HEK293 (cell line): ENCODE results near the gene CLTCL1.

ENCODE experiments used
- CTCF ChIA-PET: fragments of 350-600 bp; formaldehyde crosslinking; extraction: SDS; loops from one replicate; lab custom pipeline; 2021; ENCODE audit warnings: antibody characterized with exemption; lab: Yijun Ruan, JAX
- POLR2A ChIA-PET: fragments of 300-600 bp; formaldehyde crosslinking; extraction: SDS; loops from one replicate; lab custom pipeline; 2020; ENCODE audit warnings: antibody characterized with exemption, inconsistent platforms; lab: Yijun Ruan, JAX
- H3K27ac ChIP-seq: fragments of 200-500 bp; sonication (Bioruptor generic); 2 replicates; pipeline ENCODE4 v1.5.1; 2014; ENCODE audit warnings: low read depth, low read length, control low read depth, inconsistent platforms; ENCODE audit errors: extremely low read depth
- H3K36me3 ChIP-seq, 2 experiments: fragments of 200-500 bp in 1 of 2; sonication (Bioruptor generic) in 1 of 2; 1 replicate in 1 of 2; 2 replicates in 1 of 2; pipeline ENCODE4 v1.5.1; 2014 to 2017; ENCODE audit warnings: inconsistent platforms in 2 of 2, low read length in 2 of 2; ENCODE audit not compliant: control insufficient read depth in 2 of 2, insufficient read depth in 1 of 2
- H3K4me1 ChIP-seq: fragments of 200-500 bp; sonication (Bioruptor generic); 2 replicates; pipeline ENCODE4 v1.5.1; 2014; ENCODE audit warnings: mild to moderate bottlenecking, low read length, inconsistent platforms; ENCODE audit not compliant: control insufficient read depth, insufficient read depth
- H3K4me3 ChIP-seq: 2 replicates; pipeline ENCODE4 v1.5.1; 2011; ENCODE audit warnings: low read depth, mild to moderate bottlenecking, control low read depth, low read length, moderate library complexity
- H3K9me3 ChIP-seq: fragments of 200-500 bp; sonication (Bioruptor generic); 2 replicates; pipeline ENCODE4 v1.5.1; 2014; ENCODE audit warnings: low read depth, low read length, inconsistent platforms; ENCODE audit not compliant: control insufficient read depth, insufficient read depth
- EGR2 ChIP-seq: fragments of 450-650 bp; formaldehyde crosslinking; IDR thresholded peaks from 2 replicates; pipeline ENCODE4 v1.5.1; 2016; ENCODE audit warnings: low read depth, missing biosample characterization, missing genetic modification characterization
- GLIS1 ChIP-seq: fragments of 450-650 bp; formaldehyde crosslinking; IDR thresholded peaks from 2 replicates; pipeline ENCODE4 v1.5.1; 2016; ENCODE audit warnings: missing biosample characterization, missing genetic modification characterization
- KLF9 ChIP-seq: fragments of 450-650 bp; formaldehyde crosslinking; IDR thresholded peaks from 2 replicates; pipeline ENCODE4 v1.5.1; 2016; ENCODE audit warnings: missing biosample characterization, missing genetic modification characterization, low read depth
- MYNN ChIP-seq: fragments of 450-650 bp; formaldehyde crosslinking; IDR thresholded peaks from 2 replicates; pipeline ENCODE4 v1.5.1; 2016; ENCODE audit warnings: missing biosample characterization, missing genetic modification characterization, borderline replicate concordance
- OVOL3 ChIP-seq: fragments of 450-650 bp; formaldehyde crosslinking; IDR thresholded peaks from 2 replicates; pipeline ENCODE4 v1.5.1; 2016; ENCODE audit warnings: missing biosample characterization, missing genetic modification characterization
- ZBTB10 ChIP-seq: fragments of 450-650 bp; formaldehyde crosslinking; IDR thresholded peaks from 2 replicates; pipeline ENCODE4 v1.5.1; 2016; ENCODE audit warnings: missing biosample characterization, missing genetic modification characterization
- ZBTB17 ChIP-seq: fragments of 450-650 bp; formaldehyde crosslinking; IDR thresholded peaks from 2 replicates; pipeline ENCODE4 v1.5.1; 2016; ENCODE audit warnings: missing biosample characterization, missing genetic modification characterization
- ZBTB20 ChIP-seq: fragments of 450-650 bp; formaldehyde crosslinking; IDR thresholded peaks from 2 replicates; pipeline ENCODE4 v1.5.1; 2016; ENCODE audit warnings: missing biosample characterization, missing genetic modification characterization
- ZBTB48 ChIP-seq: fragments of 450-650 bp; formaldehyde crosslinking; IDR thresholded peaks from 2 replicates; pipeline ENCODE4 v1.5.1; 2016; ENCODE audit warnings: missing biosample characterization, missing genetic modification characterization
- ZBTB7A ChIP-seq: fragments of 450-650 bp; formaldehyde crosslinking; IDR thresholded peaks from 2 replicates; pipeline ENCODE4 v1.5.1; 2016; ENCODE audit warnings: low read depth, missing biosample characterization, missing genetic modification characterization
- ZBTB8A ChIP-seq: fragments of 450-650 bp; formaldehyde crosslinking; IDR thresholded peaks from 2 replicates; pipeline ENCODE4 v1.5.1; 2016; ENCODE audit warnings: missing biosample characterization, missing genetic modification characterization
- ZIC2 ChIP-seq: fragments of 450-650 bp; formaldehyde crosslinking; IDR thresholded peaks from 2 replicates; pipeline ENCODE4 v1.5.1; 2016; ENCODE audit warnings: missing biosample characterization, missing genetic modification characterization
- ZNF132 ChIP-seq: fragments of 450-650 bp; formaldehyde crosslinking; IDR thresholded peaks from 2 replicates; pipeline ENCODE4 v1.5.1; 2017; ENCODE audit warnings: missing biosample characterization, missing genetic modification characterization, borderline replicate concordance
- ZNF23 ChIP-seq: fragments of 450-650 bp; formaldehyde crosslinking; IDR thresholded peaks from 2 replicates; pipeline ENCODE4 v1.5.1; 2016; ENCODE audit warnings: missing biosample characterization, missing genetic modification characterization, borderline replicate concordance
- ZNF335 ChIP-seq: fragments of 450-650 bp; formaldehyde crosslinking; conservative IDR thresholded peaks from 2 replicates; pipeline ENCODE4 v1.5.1; 2016; ENCODE audit warnings: missing biosample characterization, missing genetic modification characterization
- ZNF426 ChIP-seq: fragments of 450-650 bp; formaldehyde crosslinking; IDR thresholded peaks from 2 replicates; pipeline ENCODE4 v1.5.1; 2017; ENCODE audit warnings: missing biosample characterization, missing genetic modification characterization, mild to moderate bottlenecking, inconsistent platforms, moderate library complexity
- ZNF433 ChIP-seq: fragments of 450-650 bp; formaldehyde crosslinking; IDR thresholded peaks from 2 replicates; pipeline ENCODE4 v1.5.1; 2016; ENCODE audit warnings: missing biosample characterization, missing genetic modification characterization, low read depth
- ZNF488 ChIP-seq: fragments of 450-650 bp; formaldehyde crosslinking; IDR thresholded peaks from 2 replicates; pipeline ENCODE4 v1.5.1; 2016; ENCODE audit warnings: missing biosample characterization, missing genetic modification characterization
- ZNF530 ChIP-seq: fragments of 450-650 bp; formaldehyde crosslinking; IDR thresholded peaks from 2 replicates; pipeline ENCODE4 v1.5.1; 2016; ENCODE audit warnings: low read depth, missing biosample characterization, missing genetic modification characterization
- ZNF580 ChIP-seq: fragments of 450-650 bp; formaldehyde crosslinking; IDR thresholded peaks from 2 replicates; pipeline ENCODE4 v1.5.1; 2016; ENCODE audit warnings: missing biosample characterization, missing genetic modification characterization
- ZNF792 ChIP-seq: fragments of 450-650 bp; formaldehyde crosslinking; IDR thresholded peaks from 2 replicates; pipeline ENCODE4 v1.5.1; 2016; ENCODE audit warnings: missing biosample characterization, missing genetic modification characterization
- ZNF843 ChIP-seq: fragments of 450-650 bp; formaldehyde crosslinking; IDR thresholded peaks from 2 replicates; pipeline ENCODE4 v1.5.1; 2016; ENCODE audit warnings: missing biosample characterization, missing genetic modification characterization
- ZSCAN30 ChIP-seq: fragments of 450-650 bp; IDR thresholded peaks from 2 replicates; pipeline ENCODE4 v1.5.1; 2018; ENCODE audit warnings: missing biosample characterization, mild to moderate bottlenecking, missing genetic modification characterization, moderate library complexity
- TF ChIP-seq, protein P1 (sequence below): fragments of 450-650 bp; formaldehyde crosslinking; IDR thresholded peaks from 2 replicates; pipeline ENCODE4 v1.5.1; 2016; ENCODE audit warnings: missing biosample characterization, missing genetic modification characterization
- TF ChIP-seq, protein P2 (sequence below): fragments of 450-650 bp; IDR thresholded peaks from 2 replicates; pipeline ENCODE4 v1.5.1; 2018; ENCODE audit warnings: missing biosample characterization, mild to moderate bottlenecking, missing genetic modification characterization
- TF ChIP-seq, protein P3 (sequence below): fragments of 450-650 bp; formaldehyde crosslinking; IDR thresholded peaks from 2 replicates; pipeline ENCODE4 v1.5.1; 2016; ENCODE audit warnings: missing biosample characterization, missing genetic modification characterization

CLTCL1 gene

DNA sequence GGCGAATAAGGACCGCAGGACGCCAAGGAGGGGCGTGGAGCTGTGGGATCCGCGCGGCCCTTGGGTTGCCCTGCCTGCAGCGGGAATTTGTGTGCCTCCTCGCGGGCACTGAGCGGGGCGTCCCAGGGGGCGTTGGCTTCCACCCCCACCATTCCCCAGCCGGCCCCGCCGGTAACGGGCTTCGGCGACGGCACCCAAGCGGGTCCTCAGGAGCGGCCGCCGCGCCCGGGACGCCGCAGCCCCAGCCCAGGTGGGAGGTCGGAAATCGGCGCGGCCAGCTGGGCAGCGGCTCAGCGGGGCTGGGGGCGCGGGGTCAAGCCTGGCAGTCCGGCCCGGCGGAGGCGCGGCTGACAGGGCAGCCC, 320 bp downstream of the CLTCL1 start (continued):
- TF ChIP-seq KLF9 (tag by site-specific recombination): peak; percentile 67
- no peak for TF ChIP-seq ZNF792 (tag by site-specific recombination)
- no peak for TF ChIP-seq ZBTB48
- TF ChIP-seq, protein P1, sequence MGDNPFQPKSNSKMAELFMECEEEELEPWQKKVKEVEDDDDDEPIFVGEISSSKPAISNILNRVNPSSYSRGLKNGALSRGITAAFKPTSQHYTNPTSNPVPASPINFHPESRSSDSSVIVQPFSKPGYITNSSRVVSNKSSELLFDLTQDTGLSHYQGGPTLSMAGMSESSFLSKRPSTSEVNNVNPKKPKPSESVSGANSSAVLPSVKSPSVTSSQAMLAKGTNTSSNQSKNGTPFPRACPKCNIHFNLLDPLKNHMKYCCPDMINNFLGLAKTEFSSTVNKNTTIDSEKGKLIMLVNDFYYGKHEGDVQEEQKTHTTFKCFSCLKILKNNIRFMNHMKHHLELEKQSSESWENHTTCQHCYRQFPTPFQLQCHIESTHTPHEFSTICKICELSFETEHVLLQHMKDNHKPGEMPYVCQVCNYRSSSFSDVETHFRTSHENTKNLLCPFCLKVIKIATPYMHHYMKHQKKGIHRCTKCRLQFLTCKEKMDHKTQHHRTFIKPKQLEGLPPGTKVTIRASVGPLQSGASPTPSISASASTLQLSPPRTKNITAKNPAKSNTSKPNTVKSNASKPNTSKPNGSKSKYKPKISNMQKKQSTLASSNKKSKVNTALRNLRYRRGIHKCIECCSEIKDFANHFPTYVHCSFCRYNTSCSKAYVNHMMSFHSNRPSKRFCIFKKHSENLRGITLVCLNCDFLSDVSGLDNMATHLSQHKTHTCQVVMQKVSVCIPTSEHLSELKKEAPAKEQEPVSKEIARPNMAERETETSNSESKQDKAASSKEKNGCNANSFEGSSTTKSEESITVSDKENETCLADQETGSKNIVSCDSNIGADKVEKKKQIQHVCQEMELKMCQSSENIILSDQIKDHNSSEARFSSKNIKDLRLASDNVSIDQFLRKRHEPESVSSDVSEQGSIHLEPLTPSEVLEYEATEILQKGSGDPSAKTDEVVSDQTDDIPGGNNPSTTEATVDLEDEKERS (tag by site-specific recombination): no peak
- TF ChIP-seq ZNF488 (tag by site-specific recombination): no peak
- TF ChIP-seq, all 188 proteins: peak for 15

DNA sequence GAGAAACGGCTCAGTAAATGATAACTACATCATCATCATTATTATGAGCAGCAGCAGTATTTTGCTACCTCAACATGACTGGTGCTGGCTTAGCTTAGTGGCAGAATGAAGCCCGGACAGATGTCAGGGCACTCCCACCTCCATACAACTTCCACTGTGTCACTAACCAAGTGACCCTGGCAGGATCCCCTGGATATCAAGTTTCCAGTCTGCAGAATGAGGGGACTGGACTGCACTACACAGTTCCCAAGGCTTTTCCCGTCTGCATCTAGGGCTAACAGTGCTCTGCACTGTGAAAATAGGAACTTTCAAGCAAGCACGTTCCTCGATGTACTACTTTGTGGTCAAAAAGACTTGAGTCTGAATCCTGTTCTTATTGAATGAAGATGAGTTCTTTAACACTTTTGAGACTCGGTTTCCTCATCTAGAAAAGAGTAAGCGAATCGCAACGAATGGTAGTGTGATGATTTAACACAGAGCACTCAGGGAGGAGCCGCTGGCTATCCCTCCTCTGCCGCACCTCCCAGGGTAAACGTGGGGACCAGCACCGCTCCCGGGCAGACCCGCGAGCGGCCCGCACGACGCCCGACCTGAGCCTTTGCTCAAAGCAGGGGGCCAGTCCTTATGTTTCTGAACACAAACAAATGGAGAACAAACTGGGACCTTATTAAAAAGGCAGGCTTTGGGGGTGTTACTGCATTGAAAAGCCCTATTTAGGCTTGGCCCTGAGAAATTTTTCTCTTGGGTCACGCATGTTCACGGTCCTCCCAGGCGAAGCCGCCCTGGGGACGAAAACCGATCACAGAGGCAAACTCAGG, 910 bp downstream of the CLTCL1 start:
- ChIA-PET CTCF (interaction anchor here (0.5 kb wide), 2 partner anchors 22 to 433 kb away, joined by 3 to 4 read pairs; no protein-coding TSS in a partner anchor), POLR2A (interaction anchor here (0.6 to 1.8 kb wide), 5 partner anchors 9 to 117 kb away, joined by 3 to 13 read pairs (median 3); no protein-coding TSS in a partner anchor)
- Histone ChIP-seq H3K27ac (no peak overlapping the region; the same call in 1 of the 2 replicates), H3K36me3 (peaks cover 0 to 3% of the 10 kb centered on the region in 2 experiments; a peak in 1 of 3 replicates), H3K4me3 (peak overlapping the region; percentile 74), H3K9me3 (no peaks in the 10 kb centered on the region), H3K4me1 (peaks cover 3% of the 10 kb centered on the region; the same call in 1 of the 2 replicates)
- no peak for TF ChIP-seq ZNF426 (tag by site-specific recombination)
- TF ChIP-seq ZBTB7A: no peak
- no peak for TF ChIP-seq OVOL3
- TF ChIP-seq ZNF132 (tag by site-specific recombination): no peak
- peak; percentile 43 for TF ChIP-seq GLIS1
- TF ChIP-seq ZNF843 (tag by site-specific recombination): no peak
- no peak for TF ChIP-seq ZBTB8A
- peak; percentile 86 for TF ChIP-seq ZBTB17 (tag by site-specific recombination)
- TF ChIP-seq ZBTB10 (tag by site-specific recombination): no peak
- TF ChIP-seq ZNF580 (tag by site-specific recombination): no peak
- peak; percentile 98 for TF ChIP-seq ZNF335 (tag by site-specific recombination)
- TF ChIP-seq, protein P2, sequence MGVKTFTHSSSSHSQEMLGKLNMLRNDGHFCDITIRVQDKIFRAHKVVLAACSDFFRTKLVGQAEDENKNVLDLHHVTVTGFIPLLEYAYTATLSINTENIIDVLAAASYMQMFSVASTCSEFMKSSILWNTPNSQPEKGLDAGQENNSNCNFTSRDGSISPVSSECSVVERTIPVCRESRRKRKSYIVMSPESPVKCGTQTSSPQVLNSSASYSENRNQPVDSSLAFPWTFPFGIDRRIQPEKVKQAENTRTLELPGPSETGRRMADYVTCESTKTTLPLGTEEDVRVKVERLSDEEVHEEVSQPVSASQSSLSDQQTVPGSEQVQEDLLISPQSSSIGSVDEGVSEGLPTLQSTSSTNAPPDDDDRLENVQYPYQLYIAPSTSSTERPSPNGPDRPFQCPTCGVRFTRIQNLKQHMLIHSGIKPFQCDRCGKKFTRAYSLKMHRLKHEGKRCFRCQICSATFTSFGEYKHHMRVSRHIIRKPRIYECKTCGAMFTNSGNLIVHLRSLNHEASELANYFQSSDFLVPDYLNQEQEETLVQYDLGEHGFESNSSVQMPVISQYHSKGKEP (tag by site-specific recombination): no peak
- TF ChIP-seq ZIC2 (tag by site-specific recombination): no peak
- TF ChIP-seq EGR2 (tag by site-specific recombination): no peak
- no peak for TF ChIP-seq ZNF530
- TF ChIP-seq ZSCAN30 (tag by site-specific recombination): no peak
- peak; percentile 52; the same call in 1 of the 2 replicates for TF ChIP-seq ZBTB20
- TF ChIP-seq ZNF433: no peak
- TF ChIP-seq, protein P3, sequence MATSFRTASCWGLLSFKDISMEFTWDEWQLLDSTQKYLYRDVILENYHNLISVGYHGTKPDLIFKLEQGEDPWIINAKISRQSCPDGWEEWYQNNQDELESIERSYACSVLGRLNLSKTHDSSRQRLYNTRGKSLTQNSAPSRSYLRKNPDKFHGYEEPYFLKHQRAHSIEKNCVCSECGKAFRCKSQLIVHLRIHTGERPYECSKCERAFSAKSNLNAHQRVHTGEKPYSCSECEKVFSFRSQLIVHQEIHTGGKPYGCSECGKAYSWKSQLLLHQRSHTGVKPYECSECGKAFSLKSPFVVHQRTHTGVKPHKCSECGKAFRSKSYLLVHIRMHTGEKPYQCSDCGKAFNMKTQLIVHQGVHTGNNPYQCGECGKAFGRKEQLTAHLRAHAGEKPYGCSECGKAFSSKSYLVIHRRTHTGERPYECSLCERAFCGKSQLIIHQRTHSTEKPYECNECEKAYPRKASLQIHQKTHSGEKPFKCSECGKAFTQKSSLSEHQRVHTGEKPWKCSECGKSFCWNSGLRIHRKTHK (tag by site-specific recombination): no peak
- no peak for TF ChIP-seq ZNF23
- TF ChIP-seq MYNN (tag by site-specific recombination): no peak
